Glutamatergic neuron (in vitro differentiated cells): Measurements from ENCODE around the gene GPR183. TPM values are rescaled to one million over a fixed set of nuclear protein-coding genes. Genes with fewer than 3 reads are reported as not detected.

ENCODE experiments used
- DNase-seq: peaks from one replicate; pipeline ENCODE4 v3.0.0; 2022
- H3K27ac Mint-ChIP-seq: one replicate; pipeline ENCODE4 v1.8.0; 2020; ENCODE audit warnings: mild to moderate bottlenecking, mixed read lengths, inconsistent platforms; ENCODE audit not compliant: unreplicated experiment
- H3K27me3 Mint-ChIP-seq: one replicate; pipeline ENCODE4 v1.8.0; 2020; ENCODE audit warnings: mild to moderate bottlenecking, moderate library complexity, mixed read lengths, inconsistent platforms; ENCODE audit not compliant: unreplicated experiment
- H3K36me3 Mint-ChIP-seq: one replicate; pipeline ENCODE4 v1.8.0; 2020; ENCODE audit warnings: mild to moderate bottlenecking, mixed read lengths, inconsistent platforms; ENCODE audit not compliant: unreplicated experiment
- H3K4me1 Mint-ChIP-seq: one replicate; pipeline ENCODE4 v1.8.0; 2020; ENCODE audit warnings: mild to moderate bottlenecking, low read depth, mixed read lengths, inconsistent platforms; ENCODE audit not compliant: unreplicated experiment
- H3K4me3 Mint-ChIP-seq: one replicate; pipeline ENCODE4 v1.8.0; 2020; ENCODE audit warnings: mild to moderate bottlenecking, mixed read lengths, inconsistent platforms; ENCODE audit not compliant: unreplicated experiment
- H3K9me3 Mint-ChIP-seq: one replicate; pipeline ENCODE4 v1.8.0; 2020; ENCODE audit warnings: mild to moderate bottlenecking, moderate library complexity, mixed read lengths, inconsistent platforms; ENCODE audit not compliant: unreplicated experiment
- total RNA-seq: library from RNA; stranded (reverse); fragmentation: NEBNext Ultra II Directional; extraction: Animal tissue kit (Norgen Biotek cat#: 25700); gene quantifications from one replicate; pipeline ENCODE4 v1.2.1, GENCODE V29; 2021; ENCODE audit not compliant: unreplicated experiment
- TF ChIP-seq, protein P1 (sequence below): fragments of 200-600 bp; sonication (generic); IDR thresholded peaks from one replicate; pipeline ENCODE4 v1.5.0; 2021; ENCODE audit not compliant: partially characterized antibody, unreplicated experiment

The GPR183 gene
- total RNA-seq, 1 donor from 2014 or later = not detected

- Mint-ChIP-seq H3K27me3 (no peaks in the 10 kb centered on the region), H3K27ac (no peak overlapping the region), H3K9me3 (no peaks in the 10 kb centered on the region), H3K4me3 (no peak overlapping the region), H3K36me3 (no peaks in the 10 kb centered on the region), H3K4me1 (no peaks in the 10 kb centered on the region)
- TF ChIP-seq, protein P1, sequence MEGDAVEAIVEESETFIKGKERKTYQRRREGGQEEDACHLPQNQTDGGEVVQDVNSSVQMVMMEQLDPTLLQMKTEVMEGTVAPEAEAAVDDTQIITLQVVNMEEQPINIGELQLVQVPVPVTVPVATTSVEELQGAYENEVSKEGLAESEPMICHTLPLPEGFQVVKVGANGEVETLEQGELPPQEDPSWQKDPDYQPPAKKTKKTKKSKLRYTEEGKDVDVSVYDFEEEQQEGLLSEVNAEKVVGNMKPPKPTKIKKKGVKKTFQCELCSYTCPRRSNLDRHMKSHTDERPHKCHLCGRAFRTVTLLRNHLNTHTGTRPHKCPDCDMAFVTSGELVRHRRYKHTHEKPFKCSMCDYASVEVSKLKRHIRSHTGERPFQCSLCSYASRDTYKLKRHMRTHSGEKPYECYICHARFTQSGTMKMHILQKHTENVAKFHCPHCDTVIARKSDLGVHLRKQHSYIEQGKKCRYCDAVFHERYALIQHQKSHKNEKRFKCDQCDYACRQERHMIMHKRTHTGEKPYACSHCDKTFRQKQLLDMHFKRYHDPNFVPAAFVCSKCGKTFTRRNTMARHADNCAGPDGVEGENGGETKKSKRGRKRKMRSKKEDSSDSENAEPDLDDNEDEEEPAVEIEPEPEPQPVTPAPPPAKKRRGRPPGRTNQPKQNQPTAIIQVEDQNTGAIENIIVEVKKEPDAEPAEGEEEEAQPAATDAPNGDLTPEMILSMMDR = no peak
- no peak for DNase-seq
Measured at GRCh38 chr13:99326012-99326411, 18.8 kb upstream of the GPR183 start.

DNA sequence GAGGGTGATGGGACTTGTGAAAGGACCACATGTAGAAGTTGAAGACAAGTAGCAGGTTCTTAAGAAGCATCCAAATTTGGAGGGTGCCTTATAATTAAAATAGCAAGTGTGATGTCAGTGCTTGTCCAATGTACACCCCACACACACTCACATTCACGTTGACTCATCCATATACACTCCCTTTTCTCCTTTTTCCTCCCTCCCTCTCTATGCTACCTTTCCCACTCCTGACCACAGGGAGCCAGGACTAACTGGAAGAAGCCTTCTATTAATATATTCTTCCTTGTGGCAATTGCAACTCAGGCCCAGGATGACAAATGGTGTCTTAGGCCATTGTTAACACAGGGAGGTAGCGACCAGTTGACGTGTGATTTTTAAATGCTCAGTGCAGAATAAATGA, 16.3 kb upstream of the GPR183 start:
- Mint-ChIP-seq H3K9me3 (no peaks in the 10 kb centered on the region), H3K27me3 (no peaks in the 10 kb centered on the region), H3K4me3 (no peak overlapping the region), H3K4me1 (no peaks in the 10 kb centered on the region), H3K27ac (no peak overlapping the region), H3K36me3 (no peaks in the 10 kb centered on the region)
- no peak for DNase-seq
- TF ChIP-seq, protein P1 = no peak

DNA sequence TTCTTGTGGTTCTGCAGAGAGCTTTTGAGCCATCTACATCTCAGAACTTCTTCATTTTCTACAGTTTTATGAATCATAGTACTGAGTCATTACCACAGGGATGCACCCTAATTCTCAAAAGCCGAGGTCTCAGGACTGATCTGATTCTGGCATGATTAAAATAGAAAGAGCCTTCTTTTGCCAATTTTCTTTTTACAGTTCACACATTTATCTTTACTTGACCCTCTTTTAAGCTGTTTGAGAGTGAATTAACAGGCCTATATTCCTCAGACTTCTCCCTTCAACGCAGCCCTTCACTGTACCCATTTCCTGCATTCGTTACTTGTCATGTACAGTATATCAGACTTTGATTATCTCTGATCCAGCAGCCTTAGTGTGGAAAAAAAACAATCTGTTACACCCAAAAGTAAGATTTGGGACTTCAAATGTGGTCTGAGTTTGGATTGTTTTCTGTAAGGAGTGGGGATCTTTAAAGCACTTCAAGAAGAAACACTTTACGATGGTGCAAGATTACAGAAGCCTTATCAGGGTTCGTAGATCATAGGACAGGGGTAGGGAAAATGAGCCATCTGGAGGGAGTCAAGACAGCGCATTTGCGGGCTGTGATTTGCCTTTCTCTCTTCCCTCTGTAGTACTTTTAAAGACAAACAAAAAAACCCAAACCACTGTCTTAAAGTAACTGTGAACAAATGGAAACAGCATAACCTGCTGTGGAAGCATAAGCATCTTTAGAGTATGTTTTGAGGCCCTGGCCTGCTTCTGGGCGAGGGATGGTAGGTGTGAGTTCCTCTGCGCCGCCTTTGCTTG, 15.3 kb upstream of the GPR183 start:
- Mint-ChIP-seq H3K36me3 (no peaks in the 10 kb centered on the region), H3K27me3 (no peaks in the 10 kb centered on the region), H3K27ac (no peak overlapping the region), H3K9me3 (no peaks in the 10 kb centered on the region), H3K4me3 (no peak overlapping the region), H3K4me1 (no peaks in the 10 kb centered on the region)
- TF ChIP-seq, protein P1 = no peak
- DNase-seq = no peak

DNA sequence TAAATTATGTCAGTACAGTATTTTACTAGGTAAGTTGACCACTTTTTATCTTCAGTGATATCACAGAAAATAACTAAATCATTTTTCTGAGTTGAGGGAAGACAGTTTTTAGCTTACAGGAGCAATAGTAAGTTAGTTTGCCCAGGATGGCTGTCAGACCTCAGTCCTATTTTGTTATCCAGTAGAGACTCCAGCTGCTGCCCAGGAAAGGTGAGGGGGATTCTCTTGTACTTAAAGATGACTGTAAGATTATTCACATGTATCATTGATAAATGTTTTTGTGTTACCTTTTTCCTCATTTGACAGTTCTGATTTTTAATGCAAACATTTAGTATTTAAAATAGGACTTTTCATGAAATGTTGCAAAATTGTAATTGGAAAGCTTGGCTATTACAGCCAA, 14.5 kb upstream of the GPR183 start:
- H3K4me1 Mint-ChIP-seq = no peaks in the 10 kb centered on the region
- H3K4me3 Mint-ChIP-seq = no peak overlapping the region
- no peak for DNase-seq
- no peaks in the 10 kb centered on the region for H3K9me3 Mint-ChIP-seq
- TF ChIP-seq, protein P1 = no peak
- no peak overlapping the region for H3K27ac Mint-ChIP-seq
- no peaks in the 10 kb centered on the region for H3K36me3 Mint-ChIP-seq
- H3K27me3 Mint-ChIP-seq = no peaks in the 10 kb centered on the region

DNA sequence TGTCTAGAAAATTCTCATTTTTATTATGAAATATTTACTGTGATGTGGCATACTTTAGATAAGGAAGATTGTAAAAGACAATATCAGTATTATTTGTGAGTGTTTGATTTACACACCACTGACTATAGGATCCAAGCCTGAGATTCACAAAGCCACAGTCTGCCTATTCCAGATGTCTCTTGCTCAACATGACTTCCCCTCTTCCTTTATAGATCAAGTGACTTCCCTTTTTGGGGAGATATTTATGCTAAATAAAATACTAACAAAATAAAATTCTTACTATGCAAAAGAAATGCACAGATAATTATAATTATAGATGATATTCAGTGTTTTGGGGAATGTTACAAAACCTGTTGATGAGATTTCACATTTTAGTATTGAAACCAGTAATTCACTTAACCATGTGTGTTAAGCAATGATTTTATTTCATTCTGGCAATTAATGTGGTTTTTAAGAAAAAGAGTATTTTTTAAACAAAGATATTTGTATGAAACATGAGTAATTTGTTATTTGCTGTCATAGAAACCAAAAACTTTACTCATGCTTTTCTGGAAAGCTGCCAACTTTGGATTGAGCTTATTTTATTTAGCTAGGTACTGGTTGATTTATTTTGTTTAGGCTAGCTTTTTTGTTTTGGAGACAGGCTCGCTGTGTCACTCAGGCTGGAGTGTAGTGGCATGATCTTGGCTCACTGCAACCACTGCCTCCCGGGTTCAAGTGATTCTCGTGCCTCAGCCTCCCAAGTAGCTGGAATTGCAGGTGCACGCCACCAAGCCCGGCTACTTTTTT, 13.7 kb upstream of the GPR183 start:
- DNase-seq = no peak
- Mint-ChIP-seq H3K27ac (no peak overlapping the region), H3K36me3 (no peaks in the 10 kb centered on the region), H3K27me3 (no peaks in the 10 kb centered on the region), H3K9me3 (no peaks in the 10 kb centered on the region), H3K4me1 (no peaks in the 10 kb centered on the region), H3K4me3 (no peak overlapping the region)
- TF ChIP-seq, protein P1 = no peak
